ENCODE data around the gene RSF1.
A peak's percentile ranks its signal among the peaks of the same experiment; 100 is the strongest.

The RSF1 gene

GRCh38 chr11:77820565-77821348 is at the start of gene RSF1, which contains the start of gene AAMDC (continued):
- TF ChIP-seq PBX3 (CRISPR knock-in tag; IDR thresholded peaks at IDR 0.05) (0 out of 2 replicates have a peak, but pooled peaks have one; percentile 44), ZNF704 (tag by site-specific recombination; IDR thresholded peaks at IDR 0.05) (no peak), ZNF248 (tag by site-specific recombination; IDR thresholded peaks at IDR 0.05) (no peak), ZBTB1 (tag by site-specific recombination; IDR thresholded peaks at IDR 0.05) (0 out of 2 replicates have a peak, but pooled peaks have one; percentile 61), ZNF544 (tag by site-specific recombination; IDR thresholded peaks at IDR 0.05) (no peak), ZNF24 (tag by site-specific recombination; IDR thresholded peaks at IDR 0.05) (peak; percentile 27; the same call in 1 of the 2 replicates), ZNF501 (tag by site-specific recombination; IDR thresholded peaks at IDR 0.05) (peak; percentile 73; the same call in 1 of the 2 replicates), ZBTB20 (tag by site-specific recombination; IDR thresholded peaks at IDR 0.05) (no peak; the same call in 1 of the 2 replicates), ZNF169 (tag by site-specific recombination; IDR thresholded peaks at IDR 0.05) (no peak), SP7 (tag by site-specific recombination; IDR thresholded peaks at IDR 0.05) (peak; percentile 28), HOXA7 (CRISPR knock-in tag; IDR thresholded peaks at IDR 0.05; ENCODE audit: borderline replicate concordance) (no peak), ZNF433 (tag by site-specific recombination; IDR thresholded peaks at IDR 0.05; ENCODE audit: low read depth) (no peak), ZNF610 (tag by site-specific recombination; IDR thresholded peaks at IDR 0.05; ENCODE audit: borderline replicate concordance) (0 out of 2 replicates have a peak, but pooled peaks have one; percentile 10), ZBTB8A (tag by site-specific recombination; IDR thresholded peaks at IDR 0.05) (peak; percentile 99), ZFP3 (tag by site-specific recombination; IDR thresholded peaks at IDR 0.05; ENCODE audit: low read depth) (no peak), ZNF585B (tag by site-specific recombination; IDR thresholded peaks at IDR 0.05) (no peak), KLF7 (tag by site-specific recombination; IDR thresholded peaks at IDR 0.05; ENCODE audit: borderline replicate concordance) (no peak), YY2 (tag by site-specific recombination; IDR thresholded peaks at IDR 0.05) (peak; percentile 78), PRDM1 (tag by site-specific recombination; IDR thresholded peaks at IDR 0.05) (peak; percentile 62), CTCF (tag by site-specific recombination; IDR thresholded peaks at IDR 0.05) (peak; percentile 80), ZNF76 (tag by site-specific recombination; IDR thresholded peaks at IDR 0.05; ENCODE audit: borderline replicate concordance, low read depth) (peak; percentile 84), ZNF391 (tag by site-specific recombination; IDR thresholded peaks at IDR 0.05; ENCODE audit: borderline replicate concordance, low read depth) (peak; percentile 67; the same call in 1 of the 2 replicates), ZNF18 (tag by site-specific recombination; IDR thresholded peaks at IDR 0.05) (no peak)
- TF ChIP-seq, protein P1, sequence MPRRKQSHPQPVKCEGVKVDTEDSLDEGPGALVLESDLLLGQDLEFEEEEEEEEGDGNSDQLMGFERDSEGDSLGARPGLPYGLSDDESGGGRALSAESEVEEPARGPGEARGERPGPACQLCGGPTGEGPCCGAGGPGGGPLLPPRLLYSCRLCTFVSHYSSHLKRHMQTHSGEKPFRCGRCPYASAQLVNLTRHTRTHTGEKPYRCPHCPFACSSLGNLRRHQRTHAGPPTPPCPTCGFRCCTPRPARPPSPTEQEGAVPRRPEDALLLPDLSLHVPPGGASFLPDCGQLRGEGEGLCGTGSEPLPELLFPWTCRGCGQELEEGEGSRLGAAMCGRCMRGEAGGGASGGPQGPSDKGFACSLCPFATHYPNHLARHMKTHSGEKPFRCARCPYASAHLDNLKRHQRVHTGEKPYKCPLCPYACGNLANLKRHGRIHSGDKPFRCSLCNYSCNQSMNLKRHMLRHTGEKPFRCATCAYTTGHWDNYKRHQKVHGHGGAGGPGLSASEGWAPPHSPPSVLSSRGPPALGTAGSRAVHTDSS (tag by site-specific recombination; IDR thresholded peaks at IDR 0.05) = no peak
- TF ChIP-seq, protein P2, sequence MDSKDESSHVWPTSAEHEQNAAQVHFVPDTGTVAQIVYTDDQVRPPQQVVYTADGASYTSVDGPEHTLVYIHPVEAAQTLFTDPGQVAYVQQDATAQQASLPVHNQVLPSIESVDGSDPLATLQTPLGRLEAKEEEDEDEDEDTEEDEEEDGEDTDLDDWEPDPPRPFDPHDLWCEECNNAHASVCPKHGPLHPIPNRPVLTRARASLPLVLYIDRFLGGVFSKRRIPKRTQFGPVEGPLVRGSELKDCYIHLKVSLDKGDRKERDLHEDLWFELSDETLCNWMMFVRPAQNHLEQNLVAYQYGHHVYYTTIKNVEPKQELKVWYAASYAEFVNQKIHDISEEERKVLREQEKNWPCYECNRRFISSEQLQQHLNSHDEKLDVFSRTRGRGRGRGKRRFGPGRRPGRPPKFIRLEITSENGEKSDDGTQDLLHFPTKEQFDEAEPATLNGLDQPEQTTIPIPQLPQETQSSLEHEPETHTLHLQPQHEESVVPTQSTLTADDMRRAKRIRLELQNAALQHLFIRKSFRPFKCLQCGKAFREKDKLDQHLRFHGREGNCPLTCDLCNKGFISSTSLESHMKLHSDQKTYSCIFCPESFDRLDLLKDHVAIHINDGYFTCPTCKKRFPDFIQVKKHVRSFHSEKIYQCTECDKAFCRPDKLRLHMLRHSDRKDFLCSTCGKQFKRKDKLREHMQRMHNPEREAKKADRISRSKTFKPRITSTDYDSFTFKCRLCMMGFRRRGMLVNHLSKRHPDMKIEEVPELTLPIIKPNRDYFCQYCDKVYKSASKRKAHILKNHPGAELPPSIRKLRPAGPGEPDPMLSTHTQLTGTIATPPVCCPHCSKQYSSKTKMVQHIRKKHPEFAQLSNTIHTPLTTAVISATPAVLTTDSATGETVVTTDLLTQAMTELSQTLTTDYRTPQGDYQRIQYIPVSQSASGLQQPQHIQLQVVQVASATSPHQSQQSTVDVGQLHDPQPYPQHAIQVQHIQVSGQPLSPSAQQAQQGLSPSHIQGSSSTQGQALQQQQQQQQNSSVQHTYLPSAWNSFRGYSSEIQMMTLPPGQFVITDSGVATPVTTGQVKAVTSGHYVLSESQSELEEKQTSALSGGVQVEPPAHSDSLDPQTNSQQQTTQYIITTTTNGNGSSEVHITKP (tag by site-specific recombination; IDR thresholded peaks at IDR 0.05) = peak; percentile 72
- TF ChIP-seq, protein P3, sequence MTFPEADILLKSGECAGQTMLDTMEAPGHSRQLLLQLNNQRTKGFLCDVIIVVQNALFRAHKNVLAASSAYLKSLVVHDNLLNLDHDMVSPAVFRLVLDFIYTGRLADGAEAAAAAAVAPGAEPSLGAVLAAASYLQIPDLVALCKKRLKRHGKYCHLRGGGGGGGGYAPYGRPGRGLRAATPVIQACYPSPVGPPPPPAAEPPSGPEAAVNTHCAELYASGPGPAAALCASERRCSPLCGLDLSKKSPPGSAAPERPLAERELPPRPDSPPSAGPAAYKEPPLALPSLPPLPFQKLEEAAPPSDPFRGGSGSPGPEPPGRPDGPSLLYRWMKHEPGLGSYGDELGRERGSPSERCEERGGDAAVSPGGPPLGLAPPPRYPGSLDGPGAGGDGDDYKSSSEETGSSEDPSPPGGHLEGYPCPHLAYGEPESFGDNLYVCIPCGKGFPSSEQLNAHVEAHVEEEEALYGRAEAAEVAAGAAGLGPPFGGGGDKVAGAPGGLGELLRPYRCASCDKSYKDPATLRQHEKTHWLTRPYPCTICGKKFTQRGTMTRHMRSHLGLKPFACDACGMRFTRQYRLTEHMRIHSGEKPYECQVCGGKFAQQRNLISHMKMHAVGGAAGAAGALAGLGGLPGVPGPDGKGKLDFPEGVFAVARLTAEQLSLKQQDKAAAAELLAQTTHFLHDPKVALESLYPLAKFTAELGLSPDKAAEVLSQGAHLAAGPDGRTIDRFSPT (tag by site-specific recombination; IDR thresholded peaks at IDR 0.05) = no peak

All from HEK293 (cell line).